ENCODE data around the gene S100A5. TPM values are rescaled to one million over a fixed set of nuclear protein-coding genes. Genes with fewer than 3 reads are reported as not detected.

S100A5 gene
- polyA plus RNA-seq, 2 of the 4 experiments (the other 2 are of a cell fraction), result 0.45 to 0.68 TPM

DNA sequence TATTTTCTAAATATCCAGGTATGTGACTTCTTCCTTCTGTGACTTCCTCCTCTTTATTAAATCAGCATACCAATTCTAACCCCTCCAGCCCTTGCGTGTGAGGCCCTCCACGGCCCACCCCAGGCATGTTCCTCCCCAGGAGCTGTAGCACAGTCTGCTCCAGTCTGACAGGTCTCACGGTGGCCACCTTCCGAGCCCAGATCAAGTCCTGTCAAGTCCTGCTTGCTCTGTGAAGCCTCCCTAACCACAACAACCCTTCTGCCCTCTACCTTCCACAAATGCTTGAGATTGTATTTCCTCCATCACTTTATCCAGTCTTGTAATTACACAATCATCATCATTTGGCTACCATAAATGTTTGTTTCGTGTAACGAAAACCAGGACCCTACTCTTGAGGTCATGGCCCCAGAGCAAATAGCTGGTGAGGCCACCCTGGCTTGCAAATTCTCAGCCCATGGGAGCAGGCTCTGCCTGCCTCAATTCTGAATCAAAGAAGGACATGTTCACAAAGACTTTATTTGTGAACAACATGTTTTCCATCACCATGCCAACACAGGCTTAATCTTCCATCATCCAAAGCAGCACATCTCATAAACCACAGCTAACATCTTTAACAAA is 47.3 kb downstream of the S100A5 start:
- no peak overlapping the region for H3K4me2 ChIP-seq
- CTCF ChIA-PET, result interaction anchor here (0.6 to 24.0 kb wide), 13 partner anchors 9 to 139 kb away, joined by 3 to 731 read pairs (median 17); partner anchors contain the start of genes PGLYRP4 and S100A9

DNA sequence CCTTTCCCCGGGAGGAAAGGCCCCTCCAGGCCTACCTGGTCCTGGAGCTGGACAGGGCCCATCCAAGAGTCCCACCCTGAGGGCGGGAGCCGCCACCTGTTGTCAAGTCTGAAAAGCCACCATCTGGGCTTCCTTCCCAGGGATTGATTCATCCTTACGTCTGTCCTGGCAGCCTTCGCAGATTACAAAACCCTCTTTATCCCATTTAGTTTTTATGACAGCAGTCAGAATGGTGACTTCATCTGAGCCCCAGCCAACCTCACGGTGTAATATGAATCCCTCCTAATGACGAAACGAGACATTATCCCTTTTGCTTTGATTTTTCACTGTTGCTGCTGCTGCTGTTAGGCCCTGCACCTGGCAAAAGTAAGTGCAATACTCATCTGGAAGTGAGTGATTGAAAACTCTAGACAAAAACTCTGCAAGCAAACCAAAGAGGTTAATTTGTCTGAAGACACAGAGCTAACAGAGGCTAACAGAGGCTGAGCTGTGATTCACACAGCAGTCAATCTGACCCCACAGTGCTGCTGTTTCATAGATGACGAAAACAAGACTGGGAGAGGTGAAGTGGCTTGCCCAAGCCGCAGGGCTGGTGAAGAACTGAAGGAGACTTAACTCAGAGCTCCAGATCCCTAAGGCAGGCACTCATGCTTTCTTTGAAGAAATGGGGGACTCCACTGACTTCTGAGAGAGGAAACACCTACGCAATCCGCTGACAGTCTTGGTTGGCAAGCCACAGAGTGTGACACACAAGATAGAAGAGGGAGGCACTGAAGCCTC is 50.3 kb downstream of the S100A5 start:
- H3K4me1 ChIP-seq, result peaks cover 23% of the 10 kb centered on the region
- no peak overlapping the region for H3K4me3 ChIP-seq
- ChIA-PET POLR2A (interaction anchor here (1.1 kb wide), 1 partner anchor 115 kb away, joined by 4 read pairs; the partner anchor contains the start of gene S100A12), CTCF (interaction anchor here (1.4 to 24.0 kb wide), 2 partner anchors 25 to 136 kb away, joined by 9 to 731 read pairs; partner anchors contain the start of genes PGLYRP4 and S100A9)
- peak overlapping the region; percentile 73 to 90 for H3K27ac ChIP-seq
- peak; percentile 80 to 90 for ATAC-seq
- peak; percentile 47 to 67 for DNase-seq (ENCODE audit: low read depth in 1 of 2, low spot score in 1 of 2)
- no peak for FAIRE-seq
- WGBS (ENCODE audit: missing lambda C conversion rate), result 19% methylated on average over 12 of the region's 12 CpGs
- no peaks in the 10 kb centered on the region for H3K9me3 ChIP-seq
- peak overlapping the region; percentile 54 for H3K4me2 ChIP-seq
- TF ChIP-seq, protein P1, sequence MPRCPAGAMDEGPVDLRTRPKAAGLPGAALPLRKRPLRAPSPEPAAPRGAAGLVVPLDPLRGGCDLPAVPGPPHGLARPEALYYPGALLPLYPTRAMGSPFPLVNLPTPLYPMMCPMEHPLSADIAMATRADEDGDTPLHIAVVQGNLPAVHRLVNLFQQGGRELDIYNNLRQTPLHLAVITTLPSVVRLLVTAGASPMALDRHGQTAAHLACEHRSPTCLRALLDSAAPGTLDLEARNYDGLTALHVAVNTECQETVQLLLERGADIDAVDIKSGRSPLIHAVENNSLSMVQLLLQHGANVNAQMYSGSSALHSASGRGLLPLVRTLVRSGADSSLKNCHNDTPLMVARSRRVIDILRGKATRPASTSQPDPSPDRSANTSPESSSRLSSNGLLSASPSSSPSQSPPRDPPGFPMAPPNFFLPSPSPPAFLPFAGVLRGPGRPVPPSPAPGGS (IDR thresholded peaks at IDR 0.05), result no peak; the same call in 2 of the 3 replicates
- TF ChIP-seq ZC3H11A (IDR thresholded peaks at IDR 0.05) (no peak), TP53 (CRISPR knock-in tag; IDR thresholded peaks at IDR 0.05) (no peak), GATA3 (IDR thresholded peaks at IDR 0.05; ENCODE audit: borderline replicate concordance) (no peak; the same call in 1 of the 2 replicates), RCOR1 (IDR thresholded peaks at IDR 0.05; ENCODE audit: low read depth, low read length) (no peak), KDM1A (IDR thresholded peaks at IDR 0.05; ENCODE audit: low read depth) (no peak), SMC3 (IDR thresholded peaks at IDR 0.05) (peak; percentile 8; the same call in 1 of the 3 replicates), NPAS2 (CRISPR knock-in tag; IDR thresholded peaks at IDR 0.05; ENCODE audit: borderline replicate concordance) (no peak), ZNF302 (CRISPR knock-in tag; IDR thresholded peaks at IDR 0.05) (no peak), JUN (IDR thresholded peaks at IDR 0.05) (peak in 1 of 2 experiments; percentile 32; a peak in 2 of 5 replicates), CEBPB (IDR thresholded peaks at IDR 0.05) (peak in 1 of 2 experiments; percentile 59; a peak in 3 of 4 replicates), NR3C1 (IDR thresholded peaks at IDR 0.05) (no peak), ZFP36 (IDR thresholded peaks at IDR 0.05; ENCODE audit: borderline replicate concordance, partially characterized antibody) (no peak), RAD21 (conservative IDR thresholded peaks at IDR 0.05 in 1 of 2, IDR thresholded peaks at IDR 0.05 in 1 of 2) (no peak), RARB (CRISPR knock-in tag; IDR thresholded peaks at IDR 0.05) (no peak), KDM5A (IDR thresholded peaks at IDR 0.05) (no peak), FOSL2 (IDR thresholded peaks at IDR 0.05) (peak; percentile 59), FOSL2 (CRISPR knock-in tag; IDR thresholded peaks at IDR 0.05) (0 out of 2 replicates have a peak, but pooled peaks have one; percentile 6)
- TF ChIP-seq, protein P2, sequence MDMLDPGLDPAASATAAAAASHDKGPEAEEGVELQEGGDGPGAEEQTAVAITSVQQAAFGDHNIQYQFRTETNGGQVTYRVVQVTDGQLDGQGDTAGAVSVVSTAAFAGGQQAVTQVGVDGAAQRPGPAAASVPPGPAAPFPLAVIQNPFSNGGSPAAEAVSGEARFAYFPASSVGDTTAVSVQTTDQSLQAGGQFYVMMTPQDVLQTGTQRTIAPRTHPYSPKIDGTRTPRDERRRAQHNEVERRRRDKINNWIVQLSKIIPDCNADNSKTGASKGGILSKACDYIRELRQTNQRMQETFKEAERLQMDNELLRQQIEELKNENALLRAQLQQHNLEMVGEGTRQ (IDR thresholded peaks at IDR 0.05), result no peak
- TF ChIP-seq, protein P3, sequence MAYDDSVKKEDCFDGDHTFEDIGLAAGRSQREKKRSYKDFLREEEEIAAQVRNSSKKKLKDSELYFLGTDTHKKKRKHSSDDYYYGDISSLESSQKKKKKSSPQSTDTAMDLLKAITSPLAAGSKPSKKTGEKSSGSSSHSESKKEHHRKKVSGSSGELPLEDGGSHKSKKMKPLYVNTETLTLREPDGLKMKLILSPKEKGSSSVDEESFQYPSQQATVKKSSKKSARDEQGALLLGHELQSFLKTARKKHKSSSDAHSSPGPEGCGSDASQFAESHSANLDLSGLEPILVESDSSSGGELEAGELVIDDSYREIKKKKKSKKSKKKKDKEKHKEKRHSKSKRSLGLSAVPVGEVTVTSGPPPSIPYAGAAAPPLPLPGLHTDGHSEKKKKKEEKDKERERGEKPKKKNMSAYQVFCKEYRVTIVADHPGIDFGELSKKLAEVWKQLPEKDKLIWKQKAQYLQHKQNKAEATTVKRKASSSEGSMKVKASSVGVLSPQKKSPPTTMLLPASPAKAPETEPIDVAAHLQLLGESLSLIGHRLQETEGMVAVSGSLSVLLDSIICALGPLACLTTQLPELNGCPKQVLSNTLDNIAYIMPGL (CRISPR knock-in tag; IDR thresholded peaks at IDR 0.05; ENCODE audit: borderline replicate concordance), result no peak

More for the DNA sequence above, 47.3 kb downstream of the S100A5 start:
- Histone ChIP-seq H3K4me3 (no peak overlapping the region), H3K4me1 (peaks cover 23% of the 10 kb centered on the region), H3K9me3 (no peaks in the 10 kb centered on the region), H3K27ac (0 out of 6 replicates have a peak overlapping the region, but pooled peaks of 1 of the 2 experiments have one; percentile 18)
- FAIRE-seq, result no peak
- no peak for TF ChIP-seq JUNB (IDR thresholded peaks at IDR 0.05)
- no peak for TF ChIP-seq HOXB13 (CRISPR knock-in tag; IDR thresholded peaks at IDR 0.05; ENCODE audit: low read depth)
- TF ChIP-seq POLR2A (IDR thresholded peaks at IDR 0.05; ENCODE audit: low read length), result no peak
- TF ChIP-seq, protein P4, sequence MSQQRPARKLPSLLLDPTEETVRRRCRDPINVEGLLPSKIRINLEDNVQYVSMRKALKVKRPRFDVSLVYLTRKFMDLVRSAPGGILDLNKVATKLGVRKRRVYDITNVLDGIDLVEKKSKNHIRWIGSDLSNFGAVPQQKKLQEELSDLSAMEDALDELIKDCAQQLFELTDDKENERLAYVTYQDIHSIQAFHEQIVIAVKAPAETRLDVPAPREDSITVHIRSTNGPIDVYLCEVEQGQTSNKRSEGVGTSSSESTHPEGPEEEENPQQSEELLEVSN (IDR thresholded peaks at IDR 0.05; ENCODE audit: borderline replicate concordance, low read depth), result no peak
- TF ChIP-seq NPAS2 (CRISPR knock-in tag; IDR thresholded peaks at IDR 0.05; ENCODE audit: borderline replicate concordance), result no peak
- no peak for TF ChIP-seq RAD21 (conservative IDR thresholded peaks at IDR 0.05 in 1 of 2, IDR thresholded peaks at IDR 0.05 in 1 of 2)
- TF ChIP-seq, protein P3 (CRISPR knock-in tag; IDR thresholded peaks at IDR 0.05; ENCODE audit: borderline replicate concordance), result no peak
- TF ChIP-seq HEYL (CRISPR knock-in tag; IDR thresholded peaks at IDR 0.05), result no peak
- TF ChIP-seq, protein P5, sequence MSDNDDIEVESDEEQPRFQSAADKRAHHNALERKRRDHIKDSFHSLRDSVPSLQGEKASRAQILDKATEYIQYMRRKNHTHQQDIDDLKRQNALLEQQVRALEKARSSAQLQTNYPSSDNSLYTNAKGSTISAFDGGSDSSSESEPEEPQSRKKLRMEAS (IDR thresholded peaks at IDR 0.05), result no peak
- TF ChIP-seq FOSL2 (IDR thresholded peaks at IDR 0.05), result no peak
- TF ChIP-seq FOSL2 (CRISPR knock-in tag; IDR thresholded peaks at IDR 0.05), result no peak
- TF ChIP-seq RCOR1 (IDR thresholded peaks at IDR 0.05; ENCODE audit: low read depth, low read length), result no peak
- no peak for TF ChIP-seq SMC3 (IDR thresholded peaks at IDR 0.05)
- no peak for TF ChIP-seq TFCP2L1 (CRISPR knock-in tag; IDR thresholded peaks at IDR 0.05)
- TF ChIP-seq CBX8 (IDR thresholded peaks at IDR 0.05), result no peak
- no peak for TF ChIP-seq MAZ (IDR thresholded peaks at IDR 0.05; ENCODE audit: borderline replicate concordance, low read depth, low read length)
- no peak for TF ChIP-seq ZFP36 (IDR thresholded peaks at IDR 0.05; ENCODE audit: borderline replicate concordance, partially characterized antibody)
- no peak for TF ChIP-seq HOXB5 (CRISPR knock-in tag; IDR thresholded peaks at IDR 0.05)
- no peak for ATAC-seq
- no peak for DNase-seq (ENCODE audit: low read depth in 1 of 2, low spot score in 1 of 2)
- POLR2A ChIA-PET, result no interaction called here
- WGBS (ENCODE audit: missing lambda C conversion rate), result 71% methylated on average over 6 of the region's 6 CpGs
